Coronary artery (tissue), 2 donors: Measurements from ENCODE around the gene PRR23E.

Experiments
- DNase-seq: peaks from one replicate; pipeline ENCODE4 v3.0.0-alpha.2; 2017; ENCODE audit warnings: low spot score
- H3K27ac ChIP-seq, 2 donors: fragments of 200-600 bp; sonication (generic); one replicate each; pipeline ENCODE4 v1.5.1; 2016 to 2019
- H3K4me3 ChIP-seq: fragments of 200-600 bp; sonication (generic); 2 replicates; pipeline ENCODE4 v1.5.1; 2016; ENCODE audit warnings: mild to moderate bottlenecking, moderate library complexity
- TF ChIP-seq, protein P1 (sequence below): fragments of 200-600 bp; sonication (generic); IDR thresholded peaks from one replicate; pipeline ENCODE4 v1.5.1; 2019; ENCODE audit warnings: antibody characterized with exemption

PRR23E gene

DNA sequence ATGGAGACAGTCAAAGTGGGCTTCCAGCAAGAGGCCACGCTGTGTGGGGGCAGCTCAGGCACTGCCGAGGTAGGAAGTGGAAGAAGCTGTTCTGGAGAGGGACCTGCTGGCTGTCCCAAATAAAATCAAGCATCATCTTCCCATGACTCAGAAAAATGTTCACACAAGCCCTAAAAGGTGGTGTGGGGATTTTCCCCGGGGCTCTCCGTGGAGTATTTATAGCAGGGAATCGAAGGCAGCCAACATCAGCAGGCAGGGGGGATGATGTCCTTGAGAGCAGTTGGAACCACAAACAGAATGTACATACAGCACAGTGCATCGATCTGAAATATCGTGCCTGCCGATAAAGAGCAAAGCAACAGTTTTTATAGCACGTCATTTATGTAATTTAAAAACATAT, 27.6 kb downstream of the PRR23E start:
- Histone ChIP-seq H3K4me3 (no peak overlapping the region), H3K27ac (no peak overlapping the region)
- DNase-seq, result no peak
- TF ChIP-seq, protein P1, sequence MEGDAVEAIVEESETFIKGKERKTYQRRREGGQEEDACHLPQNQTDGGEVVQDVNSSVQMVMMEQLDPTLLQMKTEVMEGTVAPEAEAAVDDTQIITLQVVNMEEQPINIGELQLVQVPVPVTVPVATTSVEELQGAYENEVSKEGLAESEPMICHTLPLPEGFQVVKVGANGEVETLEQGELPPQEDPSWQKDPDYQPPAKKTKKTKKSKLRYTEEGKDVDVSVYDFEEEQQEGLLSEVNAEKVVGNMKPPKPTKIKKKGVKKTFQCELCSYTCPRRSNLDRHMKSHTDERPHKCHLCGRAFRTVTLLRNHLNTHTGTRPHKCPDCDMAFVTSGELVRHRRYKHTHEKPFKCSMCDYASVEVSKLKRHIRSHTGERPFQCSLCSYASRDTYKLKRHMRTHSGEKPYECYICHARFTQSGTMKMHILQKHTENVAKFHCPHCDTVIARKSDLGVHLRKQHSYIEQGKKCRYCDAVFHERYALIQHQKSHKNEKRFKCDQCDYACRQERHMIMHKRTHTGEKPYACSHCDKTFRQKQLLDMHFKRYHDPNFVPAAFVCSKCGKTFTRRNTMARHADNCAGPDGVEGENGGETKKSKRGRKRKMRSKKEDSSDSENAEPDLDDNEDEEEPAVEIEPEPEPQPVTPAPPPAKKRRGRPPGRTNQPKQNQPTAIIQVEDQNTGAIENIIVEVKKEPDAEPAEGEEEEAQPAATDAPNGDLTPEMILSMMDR, result no peak

DNA sequence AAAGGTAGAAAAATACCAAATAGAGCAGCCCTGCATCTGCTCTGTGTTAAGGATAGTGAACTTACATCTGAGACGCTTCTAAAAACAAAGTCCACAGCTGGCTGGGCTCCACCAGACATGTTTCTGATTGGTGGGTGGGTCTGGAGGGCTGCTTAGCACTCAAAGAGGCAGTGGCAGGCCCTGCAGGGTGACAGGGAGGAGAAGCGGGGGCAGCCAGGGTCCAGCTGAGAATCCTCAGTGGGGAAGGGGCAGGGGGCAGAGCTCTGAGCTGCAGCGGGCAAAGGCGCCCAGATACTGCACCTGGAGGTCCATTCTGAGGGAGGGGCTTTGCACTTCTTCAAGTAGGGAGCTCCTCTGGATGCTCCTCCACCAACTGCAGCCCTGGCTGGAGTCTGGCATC, 28.1 kb downstream of the PRR23E start:
- TF ChIP-seq, protein P1, result no peak
- H3K27ac ChIP-seq, result no peak overlapping the region
- H3K4me3 ChIP-seq, result no peak overlapping the region
- DNase-seq, result no peak

DNA sequence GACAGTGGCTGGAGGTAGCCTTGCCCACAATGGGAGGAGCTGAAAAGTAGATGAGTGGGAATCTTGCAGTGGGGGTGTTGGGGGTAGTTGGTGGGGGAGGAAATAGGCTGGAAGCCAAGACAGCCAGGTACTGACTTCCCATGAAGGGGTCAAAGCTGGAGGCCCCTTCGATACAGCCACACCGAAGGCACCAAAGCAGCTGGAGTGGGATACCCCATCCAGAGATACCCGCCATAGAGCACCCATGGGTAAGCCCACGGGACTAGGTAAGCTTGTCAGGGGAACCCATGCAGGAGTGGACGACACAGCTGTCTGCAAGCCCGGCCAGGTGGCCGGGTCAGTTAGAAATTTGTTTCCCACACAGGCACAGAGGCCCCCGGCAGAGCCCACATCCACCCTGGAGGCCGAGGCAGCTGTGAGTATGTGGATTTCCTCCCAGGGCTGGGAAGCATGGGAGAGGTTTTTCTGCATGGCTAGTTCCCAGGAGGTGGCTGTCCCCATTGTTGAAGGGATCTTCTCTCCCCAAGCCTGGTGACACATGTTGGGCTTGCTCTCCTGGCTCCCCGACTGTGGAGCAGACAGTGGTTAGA, 28.6 kb downstream of the PRR23E start:
- Histone ChIP-seq H3K27ac (no peak overlapping the region), H3K4me3 (no peak overlapping the region)
- TF ChIP-seq, protein P1, result no peak
- no peak for DNase-seq

DNA sequence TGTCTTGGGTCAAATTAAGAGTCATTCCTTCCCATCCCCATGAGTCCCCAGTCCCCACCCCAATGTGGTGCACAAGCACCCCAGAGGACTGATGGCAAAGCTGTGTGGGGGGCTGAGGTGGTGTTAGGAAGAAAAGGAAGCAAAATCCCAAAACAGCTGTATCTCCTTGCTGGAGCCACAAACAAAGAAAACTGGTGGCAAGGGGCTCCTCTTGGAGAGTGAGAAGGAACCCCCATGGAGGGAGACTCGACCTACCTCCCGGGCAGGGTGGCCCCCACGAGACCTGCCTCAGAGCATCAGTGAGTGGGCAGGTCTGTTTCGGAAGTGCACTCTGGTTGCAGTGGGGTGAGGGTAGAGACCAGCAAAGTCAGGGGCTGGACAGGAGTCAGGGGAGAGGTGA, 29.2 kb downstream of the PRR23E start:
- H3K27ac ChIP-seq, result no peak overlapping the region
- no peak for DNase-seq
- H3K4me3 ChIP-seq, result no peak overlapping the region
- TF ChIP-seq, protein P1, result no peak

DNA sequence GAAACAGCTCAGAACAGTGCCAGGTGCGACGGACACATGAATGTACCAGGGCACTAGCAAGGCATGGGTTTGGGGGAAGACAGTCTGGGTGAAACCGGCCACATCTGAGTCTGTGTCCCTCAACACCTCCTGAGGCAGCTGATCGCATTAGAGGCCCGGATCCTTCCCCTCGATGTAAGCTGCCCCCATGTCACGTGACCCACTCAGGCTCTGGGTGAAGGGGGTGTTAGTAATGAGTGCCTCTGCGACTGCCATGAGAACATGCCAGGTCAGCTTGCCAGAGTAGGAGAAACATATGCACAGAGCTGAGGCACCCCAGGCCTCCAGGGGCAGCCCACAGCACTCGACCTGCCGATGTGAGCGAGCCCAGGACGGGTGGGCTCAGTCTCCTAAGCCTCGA, 29.7 kb downstream of the PRR23E start:
- TF ChIP-seq, protein P1, result no peak
- Histone ChIP-seq H3K27ac (no peak overlapping the region), H3K4me3 (no peak overlapping the region)
- no peak for DNase-seq

DNA sequence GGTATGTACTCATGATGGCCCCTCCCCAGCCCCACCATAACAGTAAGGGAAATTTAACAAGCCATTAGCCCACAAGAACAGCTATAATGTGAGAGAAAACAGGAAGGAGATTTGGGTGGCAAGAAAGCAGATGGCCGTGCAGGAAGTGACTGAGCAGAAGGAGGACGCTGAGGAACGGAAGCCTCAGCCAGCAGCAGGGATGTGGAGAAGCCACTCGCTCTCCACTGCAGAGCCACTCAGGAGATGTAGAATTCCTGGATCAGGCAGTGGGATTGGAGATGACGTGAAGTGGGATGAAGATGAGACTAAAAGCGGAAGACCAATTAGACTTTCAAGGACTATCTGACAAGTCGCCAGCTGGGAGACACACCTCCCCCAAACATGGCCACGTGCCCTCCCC, 31.2 kb downstream of the PRR23E start:
- no peak overlapping the region for H3K27ac ChIP-seq
- no peak for DNase-seq

DNA sequence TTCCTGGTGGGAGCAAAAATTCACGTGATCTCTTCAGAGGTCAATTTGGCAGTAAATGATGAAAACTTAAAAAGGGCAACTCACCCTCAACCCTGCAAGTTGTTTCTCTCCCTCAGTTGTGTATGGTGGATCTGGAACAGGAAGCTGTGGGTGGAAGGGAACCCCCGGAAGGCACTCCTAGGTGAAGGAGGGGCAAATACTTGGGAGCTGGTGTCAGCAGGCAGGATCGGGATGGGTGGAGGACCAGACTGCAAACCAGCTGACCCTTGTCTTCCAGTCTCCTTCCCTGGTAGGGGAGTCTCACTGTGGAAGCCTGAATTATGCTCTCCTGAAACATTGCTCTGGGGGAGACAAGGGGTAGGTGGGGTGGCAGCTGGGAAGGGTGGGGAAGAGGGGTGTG, 33.5 kb downstream of the PRR23E start:
- Histone ChIP-seq H3K27ac (no peak overlapping the region), H3K4me3 (no peak overlapping the region)
- no peak for DNase-seq
- TF ChIP-seq, protein P1, result no peak

More for the DNA sequence above, 31.2 kb downstream of the PRR23E start:
- TF ChIP-seq, protein P1, result no peak
- no peak overlapping the region for H3K4me3 ChIP-seq
